ENCODE data around the gene ARHGAP4.

ARHGAP4 gene

GRCh38 chrX:153944140-153944799 lies 18.2 kb upstream of the ARHGAP4 start, which contains the start of gene RENBP:
TSS of gene RENBP (minus strand) at chrX:153944643. CDS start at chrX:153944610, 33 bp downstream.
- Histone ChIP-seq H3K36me3 (ENCODE audit: control insufficient read depth in 1 of 2, insufficient read depth in 2 of 2, low read length in 2 of 2) (no peaks in the 10 kb centered on the region), H3K9ac (ENCODE audit: low read depth in 1 of 2, low read length in 2 of 2) (no peak within 1 kb of the TSS), H3K4me3 (ENCODE audit: low read depth in 1 of 2, low read length in 2 of 2) (peak within 1 kb of the TSS; percentile 50 to 51), H3K9me3 (ENCODE audit: control insufficient read depth in 1 of 2, low read length in 2 of 2) (no peaks in the 10 kb centered on the region), H3K27ac (ENCODE audit: low read depth, low read length) (peak within 1 kb of the TSS; percentile 50), H3K4me1 (ENCODE audit: control insufficient read depth in 1 of 2, insufficient read depth in 2 of 2, low read length in 2 of 2) (peaks cover 0 to 11% of the 10 kb centered on the region in 2 donors), H3K27me3 (ENCODE audit: control insufficient read depth in 1 of 2, insufficient read depth in 2 of 2, low read length in 2 of 2) (no peaks in the 10 kb centered on the region)

- Histone ChIP-seq H3K27me3 (ENCODE audit: control insufficient read depth in 1 of 2, insufficient read depth in 2 of 2, low read length in 2 of 2) (no peaks in the 10 kb centered on the region), H3K9me3 (ENCODE audit: control insufficient read depth in 1 of 2, low read length in 2 of 2) (no peaks in the 10 kb centered on the region), H3K36me3 (ENCODE audit: control insufficient read depth in 1 of 2, insufficient read depth in 2 of 2, low read length in 2 of 2) (no peaks in the 10 kb centered on the region), H3K4me1 (ENCODE audit: control insufficient read depth in 1 of 2, insufficient read depth in 2 of 2, low read length in 2 of 2) (peaks cover 0 to 11% of the 10 kb centered on the region in 2 donors), H3K27ac (ENCODE audit: low read depth, low read length) (no peak overlapping the region), H3K4me3 (ENCODE audit: low read depth in 1 of 2, low read length in 2 of 2) (no peak overlapping the region), H3K9ac (ENCODE audit: low read depth in 1 of 2, low read length in 2 of 2) (no peak overlapping the region)
These were observed 15.5 kb upstream of the ARHGAP4 start for GRCh38 chrX:153941336-153942252.

- H3K27ac ChIP-seq (ENCODE audit: low read depth, low read length), result no peak overlapping the region
- peaks cover 0 to 15% of the 10 kb centered on the region in 2 donors for H3K4me1 ChIP-seq (ENCODE audit: control insufficient read depth in 1 of 2, insufficient read depth in 2 of 2, low read length in 2 of 2)
- no peaks in the 10 kb centered on the region for H3K27me3 ChIP-seq (ENCODE audit: control insufficient read depth in 1 of 2, insufficient read depth in 2 of 2, low read length in 2 of 2)
- H3K36me3 ChIP-seq (ENCODE audit: control insufficient read depth in 1 of 2, insufficient read depth in 2 of 2, low read length in 2 of 2), result no peaks in the 10 kb centered on the region
- H3K9me3 ChIP-seq (ENCODE audit: control insufficient read depth in 1 of 2, low read length in 2 of 2), result no peaks in the 10 kb centered on the region
- H3K4me3 ChIP-seq (ENCODE audit: low read depth in 1 of 2, low read length in 2 of 2), result no peak overlapping the region
- H3K9ac ChIP-seq (ENCODE audit: low read depth in 1 of 2, low read length in 2 of 2), result no peak overlapping the region
These were observed 13.5 kb upstream of the ARHGAP4 start for GRCh38 chrX:153939573-153939972.

- no peaks in the 10 kb centered on the region for H3K9me3 ChIP-seq (ENCODE audit: control insufficient read depth in 1 of 2, low read length in 2 of 2)
- no peak overlapping the region for H3K4me3 ChIP-seq (ENCODE audit: low read depth in 1 of 2, low read length in 2 of 2)
- no peaks in the 10 kb centered on the region for H3K27me3 ChIP-seq (ENCODE audit: control insufficient read depth in 1 of 2, insufficient read depth in 2 of 2, low read length in 2 of 2)
- no peak overlapping the region for H3K9ac ChIP-seq (ENCODE audit: low read depth in 1 of 2, low read length in 2 of 2)
- no peak overlapping the region for H3K27ac ChIP-seq (ENCODE audit: low read depth, low read length)
- no peaks in the 10 kb centered on the region for H3K36me3 ChIP-seq (ENCODE audit: control insufficient read depth in 1 of 2, insufficient read depth in 2 of 2, low read length in 2 of 2)
- H3K4me1 ChIP-seq (ENCODE audit: control insufficient read depth in 1 of 2, insufficient read depth in 2 of 2, low read length in 2 of 2), result peaks cover 6 to 11% of the 10 kb centered on the region in 2 donors
These were observed 12.2 kb upstream of the ARHGAP4 start for GRCh38 chrX:153938226-153938786.

- H3K36me3 ChIP-seq (ENCODE audit: control insufficient read depth in 1 of 2, insufficient read depth in 2 of 2, low read length in 2 of 2), result peaks cover 0 to 4% of the 10 kb centered on the region in 2 donors
- no peak overlapping the region for H3K9ac ChIP-seq (ENCODE audit: low read depth in 1 of 2, low read length in 2 of 2)
- no peaks in the 10 kb centered on the region for H3K27me3 ChIP-seq (ENCODE audit: control insufficient read depth in 1 of 2, insufficient read depth in 2 of 2, low read length in 2 of 2)
- peaks cover 6 to 10% of the 10 kb centered on the region in 2 donors for H3K4me1 ChIP-seq (ENCODE audit: control insufficient read depth in 1 of 2, insufficient read depth in 2 of 2, low read length in 2 of 2)
- H3K4me3 ChIP-seq (ENCODE audit: low read depth in 1 of 2, low read length in 2 of 2), result no peak overlapping the region
- no peaks in the 10 kb centered on the region for H3K9me3 ChIP-seq (ENCODE audit: control insufficient read depth in 1 of 2, low read length in 2 of 2)
- no peak overlapping the region for H3K27ac ChIP-seq (ENCODE audit: low read depth, low read length)
These were observed 11.0 kb upstream of the ARHGAP4 start for GRCh38 chrX:153937056-153937455.

GRCh38 chrX:153935326-153935851 lies 9.3 kb upstream of the ARHGAP4 start:
- Histone ChIP-seq H3K9ac (ENCODE audit: low read depth in 1 of 2, low read length in 2 of 2) (peak overlapping the region in 1 of 2 donors; percentile 38), H3K4me3 (ENCODE audit: low read depth in 1 of 2, low read length in 2 of 2) (peak overlapping the region; percentile 29 to 51), H3K36me3 (ENCODE audit: control insufficient read depth in 1 of 2, insufficient read depth in 2 of 2, low read length in 2 of 2) (peaks cover 0 to 18% of the 10 kb centered on the region in 2 donors), H3K4me1 (ENCODE audit: control insufficient read depth in 1 of 2, insufficient read depth in 2 of 2, low read length in 2 of 2) (peaks cover 6 to 10% of the 10 kb centered on the region in 2 donors), H3K9me3 (ENCODE audit: control insufficient read depth in 1 of 2, low read length in 2 of 2) (no peaks in the 10 kb centered on the region), H3K27me3 (ENCODE audit: control insufficient read depth in 1 of 2, insufficient read depth in 2 of 2, low read length in 2 of 2) (no peaks in the 10 kb centered on the region), H3K27ac (ENCODE audit: low read depth, low read length) (no peak overlapping the region)

- Histone ChIP-seq H3K27me3 (ENCODE audit: control insufficient read depth in 1 of 2, insufficient read depth in 2 of 2, low read length in 2 of 2) (no peaks in the 10 kb centered on the region), H3K9ac (ENCODE audit: low read depth in 1 of 2, low read length in 2 of 2) (peak within 1 kb of the TSS; percentile 49 to 54), H3K9me3 (ENCODE audit: control insufficient read depth in 1 of 2, low read length in 2 of 2) (no peaks in the 10 kb centered on the region), H3K27ac (ENCODE audit: low read depth, low read length) (no peak within 1 kb of the TSS), H3K4me1 (ENCODE audit: control insufficient read depth in 1 of 2, insufficient read depth in 2 of 2, low read length in 2 of 2) (peaks cover 6 to 10% of the 10 kb centered on the region in 2 donors), H3K4me3 (ENCODE audit: low read depth in 1 of 2, low read length in 2 of 2) (peak within 1 kb of the TSS; percentile 71 to 78), H3K36me3 (ENCODE audit: control insufficient read depth in 1 of 2, insufficient read depth in 2 of 2, low read length in 2 of 2) (peaks cover 0 to 21% of the 10 kb centered on the region in 2 donors)
These were observed 8.8 kb upstream of the ARHGAP4 start, which contains the start of gene NAA10 for GRCh38 chrX:153934762-153935325. TSS of gene NAA10 (minus strand) at chrX:153935037. CDS start at chrX:153934904, 133 bp downstream.

GRCh38 chrX:153934148-153934761 lies 8.2 kb upstream of the ARHGAP4 start:
- peaks cover 0 to 21% of the 10 kb centered on the region in 2 donors for H3K36me3 ChIP-seq (ENCODE audit: control insufficient read depth in 1 of 2, insufficient read depth in 2 of 2, low read length in 2 of 2)
- H3K4me1 ChIP-seq (ENCODE audit: control insufficient read depth in 1 of 2, insufficient read depth in 2 of 2, low read length in 2 of 2), result peaks cover 6 to 11% of the 10 kb centered on the region in 2 donors
- H3K27ac ChIP-seq (ENCODE audit: low read depth, low read length), result no peak overlapping the region
- H3K27me3 ChIP-seq (ENCODE audit: control insufficient read depth in 1 of 2, insufficient read depth in 2 of 2, low read length in 2 of 2), result no peaks in the 10 kb centered on the region
- H3K9me3 ChIP-seq (ENCODE audit: control insufficient read depth in 1 of 2, low read length in 2 of 2), result no peaks in the 10 kb centered on the region
- peak overlapping the region; percentile 49 to 54 for H3K9ac ChIP-seq (ENCODE audit: low read depth in 1 of 2, low read length in 2 of 2)
- peak overlapping the region; percentile 71 to 78 for H3K4me3 ChIP-seq (ENCODE audit: low read depth in 1 of 2, low read length in 2 of 2)

GRCh38 chrX:153933748-153934147 lies 7.7 kb upstream of the ARHGAP4 start:
- peak overlapping the region; percentile 71 to 78 for H3K4me3 ChIP-seq (ENCODE audit: low read depth in 1 of 2, low read length in 2 of 2)
- peak overlapping the region; percentile 49 to 54 for H3K9ac ChIP-seq (ENCODE audit: low read depth in 1 of 2, low read length in 2 of 2)
- no peaks in the 10 kb centered on the region for H3K9me3 ChIP-seq (ENCODE audit: control insufficient read depth in 1 of 2, low read length in 2 of 2)
- peaks cover 0 to 21% of the 10 kb centered on the region in 2 donors for H3K36me3 ChIP-seq (ENCODE audit: control insufficient read depth in 1 of 2, insufficient read depth in 2 of 2, low read length in 2 of 2)
- no peak overlapping the region for H3K27ac ChIP-seq (ENCODE audit: low read depth, low read length)
- H3K27me3 ChIP-seq (ENCODE audit: control insufficient read depth in 1 of 2, insufficient read depth in 2 of 2, low read length in 2 of 2), result no peaks in the 10 kb centered on the region
- peaks cover 6 to 16% of the 10 kb centered on the region in 2 donors for H3K4me1 ChIP-seq (ENCODE audit: control insufficient read depth in 1 of 2, insufficient read depth in 2 of 2, low read length in 2 of 2)
